Cerebellar nuclear complex (tissue), 1 donor: ENCODE data around the gene GMPR2.
"Not testable (repeated sequence)": the region's sequence is repeated elsewhere in the genome, so short reads cannot be mapped to it uniquely, and the experiment has no call there.

Source experiments
- DNase-seq, 2 experiments: peaks; one replicate each; lab custom pipeline; 2025; lab: John Stamatoyannopoulos, UW

Gene GMPR2

DNA sequence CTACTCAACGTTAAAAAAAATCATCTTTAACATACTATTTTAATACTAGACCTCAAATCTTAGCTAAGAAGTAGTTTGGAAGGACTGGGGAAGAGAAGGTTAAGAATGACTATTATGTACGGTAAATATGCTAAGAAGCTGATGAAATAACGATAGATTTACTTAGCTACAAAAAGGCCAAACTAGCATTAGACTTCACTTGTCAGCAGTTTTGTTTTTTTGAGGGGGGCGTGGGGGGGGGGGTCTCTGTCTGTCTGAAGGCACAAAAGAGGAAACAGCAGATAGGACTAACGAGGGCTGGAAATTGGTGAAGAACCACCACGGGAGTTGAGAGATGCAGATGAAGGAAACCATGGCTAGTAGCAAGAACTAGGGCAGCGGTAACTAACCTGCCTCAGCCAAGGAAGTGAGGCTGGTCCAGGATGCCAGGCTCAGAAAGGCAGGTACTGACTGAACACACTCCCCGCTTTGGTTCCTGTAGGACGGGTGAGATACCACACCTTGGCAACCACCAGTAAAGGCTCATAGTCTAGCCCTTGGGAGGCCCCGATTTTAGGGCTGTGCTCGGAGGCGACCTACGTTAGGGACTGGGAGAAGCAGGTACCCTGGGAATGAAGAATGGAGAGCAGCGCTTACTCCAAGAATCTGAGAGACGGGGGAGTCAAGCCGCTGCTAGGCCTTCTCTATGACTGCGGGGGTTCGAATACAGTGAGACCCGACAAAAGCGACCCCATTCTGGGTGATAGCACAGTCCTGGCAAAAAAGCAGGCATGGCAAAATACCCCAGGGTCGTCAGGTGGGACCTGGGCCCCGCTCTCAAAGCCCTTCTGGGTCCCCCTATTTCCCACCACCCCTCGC, 1.2 kb upstream of the GMPR2 start:
- no peak for DNase-seq

- DNase-seq: peak; percentile 44 to 73
Observed at GRCh38 chr14:24232121-24232644, 546 bp upstream of the GMPR2 start, which contains the start of gene NEDD8. TSS of gene NEDD8 (minus strand) at chr14:24232367. CDS start at chr14:24232267, 100 bp downstream.

- no peak for DNase-seq
Observed at GRCh38 chr14:24233538-24233866, 773 bp downstream of the GMPR2 start.

- DNase-seq: no peak
Observed at GRCh38 chr14:24234095-24235005, 1.6 kb downstream of the GMPR2 start.

GRCh38 chr14:24235804-24236688, 3.3 kb downstream of the GMPR2 start:
- DNase-seq: no peak

- DNase-seq: no peak
Observed at GRCh38 chr14:24236689-24237462, 4.1 kb downstream of the GMPR2 start.

DNA sequence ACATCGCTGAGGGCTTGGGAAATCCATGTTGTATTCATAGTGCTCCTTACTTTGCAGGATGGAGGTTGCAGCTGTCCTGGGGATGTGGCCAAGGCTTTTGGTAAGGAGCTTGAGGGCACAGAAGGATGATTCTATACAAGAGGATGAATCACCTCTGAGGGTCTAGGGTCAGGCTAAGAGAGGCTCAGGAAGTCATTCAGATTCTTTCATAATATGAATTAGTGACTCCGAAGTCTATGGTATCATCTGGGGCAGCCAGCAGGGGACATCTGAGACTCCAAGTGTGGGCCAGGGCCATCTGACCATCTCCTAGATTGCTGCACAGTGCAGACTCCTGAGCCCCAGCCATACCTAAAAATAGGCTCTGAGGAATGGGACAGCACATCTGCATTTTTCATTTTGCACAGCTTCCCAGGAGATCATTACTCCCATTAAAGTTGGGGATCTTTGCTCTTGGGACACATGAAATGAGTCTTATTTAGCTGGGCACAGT, 4.8 kb downstream of the GMPR2 start:
- no peak for DNase-seq

- no peak for DNase-seq
Observed at GRCh38 chr14:24238123-24238522, 5.4 kb downstream of the GMPR2 start.

GRCh38 chr14:24238527-24239037, 5.9 kb downstream of the GMPR2 start:
- no peak for DNase-seq

DNA sequence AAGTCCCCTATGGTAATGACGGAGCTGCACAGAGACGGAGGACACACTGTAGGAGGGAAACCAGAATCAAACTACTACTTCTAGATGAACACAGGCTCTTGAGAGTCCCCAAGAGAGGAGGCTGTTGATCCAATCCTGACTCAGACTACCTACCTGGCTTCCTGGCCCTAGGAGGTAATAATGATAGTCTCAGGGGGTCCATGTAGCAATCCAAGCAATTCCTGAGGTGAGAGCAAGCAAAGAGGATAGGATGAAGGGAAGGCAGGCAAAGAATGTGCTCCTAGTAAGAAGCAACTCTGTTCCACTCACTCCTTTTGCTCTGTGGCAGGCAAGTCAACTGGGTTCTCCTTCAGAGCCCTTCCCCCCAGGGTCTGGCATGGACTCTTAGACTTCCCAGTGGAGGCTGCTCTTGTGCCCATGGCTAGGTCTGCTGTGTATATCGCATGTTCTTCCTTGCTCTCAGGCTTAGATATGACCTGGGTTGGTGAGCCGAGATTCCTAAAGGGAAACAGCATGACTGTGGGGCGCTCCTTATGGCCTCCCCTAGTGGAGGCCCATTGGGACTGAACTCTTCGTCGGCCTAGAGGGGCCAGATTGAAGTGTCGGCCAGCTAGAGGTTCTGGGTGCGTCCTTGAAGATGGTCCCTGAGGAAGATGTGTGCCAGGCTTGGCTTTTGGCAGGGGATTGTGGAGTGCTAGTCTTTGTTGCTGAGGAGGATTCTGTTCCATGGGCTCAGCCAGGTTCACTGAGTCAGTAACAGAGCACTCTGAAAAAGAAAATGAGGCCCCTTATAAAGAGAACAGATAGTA, 7.6 kb downstream of the GMPR2 start:
- no peak for DNase-seq

DNA sequence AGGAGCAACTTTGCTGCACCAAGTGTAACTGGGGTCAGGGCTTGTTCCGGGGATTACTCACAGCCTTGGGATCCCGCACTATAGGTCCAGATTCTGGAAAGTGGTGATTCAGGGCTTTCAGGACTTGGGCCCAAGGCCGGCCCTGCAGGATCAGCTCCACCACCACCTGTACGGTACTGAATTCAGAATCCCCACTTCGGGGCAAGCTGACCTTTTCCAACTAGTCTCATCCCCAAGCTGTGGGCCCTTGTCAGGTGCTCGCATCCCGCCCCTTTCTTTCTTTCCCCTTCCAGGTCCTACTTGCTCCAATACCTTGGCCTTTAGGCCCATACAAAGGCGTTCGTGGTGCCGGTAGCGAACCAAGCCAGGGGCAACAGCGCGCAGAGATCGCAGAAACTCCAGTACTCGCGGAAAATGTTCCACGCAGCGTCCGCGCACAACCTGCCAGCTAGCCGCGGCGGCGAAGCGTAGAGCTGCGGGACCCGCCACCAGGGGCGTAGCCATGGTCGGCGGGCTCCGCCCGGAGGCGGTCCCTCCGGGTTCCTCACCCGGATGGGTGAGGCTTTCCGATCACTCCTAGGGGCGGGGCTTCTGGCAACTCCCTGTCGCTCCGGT, 9.2 kb downstream of the GMPR2 start:
- peak in 1 of 2 experiments; percentile 87 for DNase-seq

DNA sequence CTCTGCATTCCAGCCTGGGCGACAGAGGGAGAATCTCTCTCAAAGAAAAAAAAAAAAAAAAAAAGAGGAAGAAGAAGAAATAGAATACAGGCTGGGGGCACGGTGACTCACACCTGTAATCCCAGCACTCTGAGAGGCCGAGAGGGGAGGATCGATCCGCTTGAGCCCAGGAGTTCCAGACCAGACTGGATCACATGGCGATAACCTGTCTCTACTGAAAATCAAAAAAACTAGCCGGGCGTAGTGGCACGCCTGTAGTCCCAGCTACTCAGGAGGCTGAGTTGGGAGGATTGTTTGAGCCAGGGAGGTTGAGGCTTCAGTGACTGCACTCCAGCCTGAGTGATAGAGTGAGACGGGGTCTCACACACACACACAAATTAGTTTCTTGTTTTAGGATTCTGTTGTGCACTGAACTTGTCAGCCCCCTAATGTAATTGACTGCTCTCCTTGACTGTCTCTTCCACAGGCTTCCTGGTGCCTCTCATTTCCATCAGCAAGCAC, 10.7 kb downstream of the GMPR2 start:
- DNase-seq: no peak

DNA sequence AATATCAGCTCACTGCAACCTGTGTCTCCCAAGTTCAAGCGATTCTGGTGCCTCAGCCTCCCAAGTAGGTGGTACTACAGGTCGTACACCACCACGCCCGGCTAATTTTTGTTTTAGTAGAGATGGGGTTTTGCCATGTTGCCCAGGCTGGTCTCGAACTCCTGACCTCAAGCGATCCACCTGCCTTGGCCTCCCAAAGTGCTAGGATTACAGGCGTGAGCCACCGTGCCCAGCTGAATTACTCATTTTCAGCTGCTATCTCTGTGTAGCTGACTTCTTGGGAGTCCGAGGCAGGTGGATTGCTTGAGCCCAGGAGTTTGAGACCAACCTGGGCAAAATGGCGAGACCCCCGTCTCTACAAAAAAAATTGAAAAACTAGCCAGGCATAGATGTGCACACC, 12.6 kb downstream of the GMPR2 start:
- not testable (repeated sequence) for DNase-seq

DNA sequence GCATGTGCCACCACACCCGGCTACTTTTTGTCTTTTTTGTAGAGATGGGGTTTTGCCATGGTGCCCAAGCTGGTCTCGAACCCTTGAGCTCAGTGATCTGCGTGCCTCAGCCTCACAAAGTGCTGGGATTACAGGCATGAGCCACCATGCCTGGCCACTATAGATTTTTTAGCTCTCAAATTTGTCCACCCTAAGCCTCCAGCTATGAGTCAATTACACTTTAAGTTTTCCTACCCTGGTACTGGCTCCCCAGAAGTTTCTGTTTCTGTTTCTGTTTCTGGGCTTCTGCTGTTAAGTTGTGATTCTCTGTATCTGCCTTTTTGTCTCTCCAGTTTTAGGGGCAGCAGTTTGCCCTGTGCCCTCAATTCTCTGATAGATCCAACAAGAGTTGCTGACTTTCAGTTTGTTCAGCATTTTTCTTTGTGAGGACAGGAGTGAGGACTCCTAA, 14.1 kb downstream of the GMPR2 start:
- no peak for DNase-seq

DNA sequence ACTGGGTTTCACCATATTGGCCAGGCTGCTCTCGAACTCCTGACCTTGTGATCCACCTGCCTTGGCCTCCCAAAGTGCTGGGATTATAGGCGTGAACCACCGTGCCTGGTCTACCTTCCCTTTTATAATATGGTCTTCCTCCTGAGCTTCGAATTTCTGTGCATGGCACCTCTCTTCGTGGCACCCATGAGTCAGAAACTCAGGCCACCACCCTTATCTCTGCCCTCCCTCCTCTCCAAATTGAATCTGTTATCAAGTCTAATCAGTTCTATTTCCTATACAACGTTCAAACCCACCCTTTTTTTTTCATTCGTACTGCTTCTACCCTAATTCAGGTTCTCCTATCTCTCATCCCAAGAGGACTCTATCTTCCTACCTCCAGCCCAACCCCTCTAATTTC, 14.7 kb downstream of the GMPR2 start:
- no peak for DNase-seq

GRCh38 chr14:24249230-24250021, 16.7 kb downstream of the GMPR2 start:
- no peak for DNase-seq

GRCh38 chr14:24250354-24250753, 17.6 kb downstream of the GMPR2 start:
- DNase-seq: no peak

GRCh38 chr14:24251880-24252288, 19.2 kb downstream of the GMPR2 start:
- DNase-seq: no peak
